PC-3 (cell line): Measurements from ENCODE around the gene ARID5A. TPM values are rescaled to one million over a fixed set of nuclear protein-coding genes. Genes with fewer than 3 reads are reported as not detected.

Experiments used
- ATAC-seq: fragments of 200-7000 bp; cut with Tn5 transposase; 2 replicates; pipeline ENCODE4 v1.9.1; 2020; ENCODE audit warnings: mild to moderate bottlenecking, moderate library complexity
- BruUV-seq: library from RNA; stranded (reverse); fragments of 400-500 nt; replicated peaks from 2 replicates; lab custom pipeline; 2021; lab: Mats Ljungman, UMichigan
- CTCF ChIA-PET: fragments of 300-600 bp; sonication (Branson Sonifier 250); formaldehyde crosslinking; loops from one replicate; lab custom pipeline; 2022; ENCODE audit warnings: antibody characterized with exemption; lab: Charles Lee
- POLR2A ChIA-PET: fragments of 300-600 bp; sonication (Branson Sonifier 250); formaldehyde crosslinking; loops from one replicate; lab custom pipeline; 2022; ENCODE audit warnings: antibody characterized with exemption; ENCODE audit not compliant: unreplicated experiment; lab: Charles Lee
- DNase-seq: peaks from one replicate; pipeline ENCODE4 v3.0.0-alpha.2; 2015
- H2AFZ ChIP-seq: fragments of 300-600 bp; sonication (generic); 2 replicates; pipeline ENCODE4 v1.6.0; 2016; ENCODE audit warnings: antibody characterized with exemption, low read length
- H3F3A ChIP-seq: fragments of 300-600 bp; sonication (generic); one replicate; pipeline ENCODE4 v1.6.0; 2017; ENCODE audit warnings: antibody characterized with exemption, low read length, control low read depth, mild to moderate bottlenecking; ENCODE audit not compliant: unreplicated experiment
- H3K27ac ChIP-seq: fragments of 300-600 bp; sonication (generic); 2 replicates; pipeline ENCODE4 v1.5.1; 2016; ENCODE audit warnings: mild to moderate bottlenecking, low read length
- H3K27me3 ChIP-seq: fragments of 300-600 bp; sonication (generic); 2 replicates; pipeline ENCODE4 v1.6.1; 2016; ENCODE audit warnings: low read length, mixed read lengths
- H3K36me3 ChIP-seq: fragments of 300-600 bp; sonication (generic); 2 replicates; pipeline ENCODE4 v1.6.1; 2016; ENCODE audit warnings: low read depth, mixed run types, low read length, mixed read lengths
- H3K4me1 ChIP-seq: fragments of 300-600 bp; sonication (generic); 2 replicates; pipeline ENCODE4 v1.5.1; 2016; ENCODE audit warnings: low read length; ENCODE audit not compliant: insufficient read depth
- H3K4me2 ChIP-seq: fragments of 300-600 bp; sonication (generic); 2 replicates; pipeline ENCODE4 v1.6.0; 2016; ENCODE audit warnings: low read length
- H3K4me3 ChIP-seq: fragments of 300-600 bp; sonication (generic); 2 replicates; pipeline ENCODE4 v1.5.1; 2016; ENCODE audit warnings: mild to moderate bottlenecking, low read length, mixed read lengths
- H3K79me2 ChIP-seq: fragments of 300-600 bp; sonication (generic); 2 replicates; pipeline ENCODE4 v1.6.1; 2017; ENCODE audit warnings: low read length, mixed read lengths
- H3K9ac ChIP-seq: fragments of 300-600 bp; sonication (generic); 2 replicates; pipeline ENCODE4 v1.6.0; 2016; ENCODE audit warnings: mild to moderate bottlenecking, low read length
- H3K9me2 ChIP-seq: fragments of 300-600 bp; sonication (generic); replicated peaks from 2 replicates; pipeline ENCODE4 v1.6.1; 2016; ENCODE audit warnings: mixed run types, low read length, mixed read lengths
- H3K9me3 ChIP-seq: fragments of 300-600 bp; sonication (generic); 2 replicates; pipeline ENCODE4 v1.6.1; 2016; ENCODE audit warnings: low read length, mixed read lengths
- H4K20me1 ChIP-seq: fragments of 300-600 bp; sonication (generic); 2 replicates; pipeline ENCODE4 v1.6.1; 2016; ENCODE audit warnings: low read length, mixed read lengths
- EZH2 ChIP-seq: fragments of 300-600 bp; sonication (generic); IDR thresholded peaks from one replicate; pipeline ENCODE4 v1.6.1; 2017; ENCODE audit warnings: antibody characterized with exemption, mild to moderate bottlenecking, low read length; ENCODE audit not compliant: unreplicated experiment
- EZH2phosphoT487 ChIP-seq: fragments of 300-600 bp; sonication (generic); IDR thresholded peaks from 2 replicates; pipeline ENCODE4 v1.6.1; 2018; ENCODE audit warnings: mild to moderate bottlenecking, antibody characterized with exemption, low read length, borderline replicate concordance
- intact Hi-C: fragments of 100-400 bp; cut with micrococcal nuclease; formaldehyde crosslinking; loops from 2 replicates; pipeline ENCODE4 v1.9.0; 2023
- total RNA-seq: library from RNA; depleted of rRNA; stranded (reverse); fragments of >200 nt; gene quantifications from 2 replicates; pipeline ENCODE4 v1.2.3, GENCODE V29; 2014
- TF ChIP-seq, protein P1 (sequence below): fragments of 300-600 bp; sonication (generic); conservative IDR thresholded peaks from 2 replicates; pipeline ENCODE4 v1.5.1; 2017; ENCODE audit warnings: antibody characterized with exemption, low read depth, mild to moderate bottlenecking, low read length

Gene ARID5A
- total RNA-seq, 1 experiment from 2014 or later = 8.2 TPM

DNA sequence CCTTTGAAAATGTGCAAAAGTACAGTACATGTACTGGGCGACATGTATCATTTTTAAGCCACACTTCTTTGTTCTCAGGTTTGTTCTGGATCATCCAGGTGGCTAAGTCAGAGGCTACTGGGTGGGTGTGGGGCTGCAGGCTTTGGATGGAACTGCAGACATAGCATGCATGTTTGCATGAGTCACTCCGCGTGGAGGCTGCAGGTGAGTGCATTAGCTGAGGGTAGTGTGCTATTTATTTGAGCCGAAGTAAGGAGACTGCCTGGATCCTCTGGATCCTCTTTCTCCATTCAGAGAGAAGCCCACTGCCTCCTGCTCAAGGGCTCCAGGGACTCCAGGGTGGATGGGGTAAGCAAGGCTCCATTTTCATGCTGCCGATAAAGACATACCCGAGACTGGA, 22.0 kb upstream of the ARID5A start:
- Histone ChIP-seq H3K36me3 (no peaks in the 10 kb centered on the region), H3K9me2 (no peaks in the 10 kb centered on the region), H3K4me3 (no peak overlapping the region), H2AFZ (no peak overlapping the region), H4K20me1 (no peaks in the 10 kb centered on the region), H3K9me3 (peaks cover 5% of the 10 kb centered on the region; the same call in 1 of the 2 replicates), H3K9ac (no peak overlapping the region), H3K79me2 (no peaks in the 10 kb centered on the region), H3F3A (no peaks in the 10 kb centered on the region), H3K4me1 (no peaks in the 10 kb centered on the region), H3K27me3 (no peaks in the 10 kb centered on the region), H3K27ac (no peak overlapping the region), H3K4me2 (no peak overlapping the region)
- ChIA-PET CTCF (no interaction called here), POLR2A (no interaction called here)
- intact Hi-C loops = no loop called here
- ATAC-seq (peak; percentile 55; the same call in 1 of the 2 replicates), DNase-seq (peak; percentile 46)
- BruUV-seq = no TSS peak
- TF ChIP-seq EZH2phosphoT487 (no peak), EZH2 (no peak)
- TF ChIP-seq, protein P1, sequence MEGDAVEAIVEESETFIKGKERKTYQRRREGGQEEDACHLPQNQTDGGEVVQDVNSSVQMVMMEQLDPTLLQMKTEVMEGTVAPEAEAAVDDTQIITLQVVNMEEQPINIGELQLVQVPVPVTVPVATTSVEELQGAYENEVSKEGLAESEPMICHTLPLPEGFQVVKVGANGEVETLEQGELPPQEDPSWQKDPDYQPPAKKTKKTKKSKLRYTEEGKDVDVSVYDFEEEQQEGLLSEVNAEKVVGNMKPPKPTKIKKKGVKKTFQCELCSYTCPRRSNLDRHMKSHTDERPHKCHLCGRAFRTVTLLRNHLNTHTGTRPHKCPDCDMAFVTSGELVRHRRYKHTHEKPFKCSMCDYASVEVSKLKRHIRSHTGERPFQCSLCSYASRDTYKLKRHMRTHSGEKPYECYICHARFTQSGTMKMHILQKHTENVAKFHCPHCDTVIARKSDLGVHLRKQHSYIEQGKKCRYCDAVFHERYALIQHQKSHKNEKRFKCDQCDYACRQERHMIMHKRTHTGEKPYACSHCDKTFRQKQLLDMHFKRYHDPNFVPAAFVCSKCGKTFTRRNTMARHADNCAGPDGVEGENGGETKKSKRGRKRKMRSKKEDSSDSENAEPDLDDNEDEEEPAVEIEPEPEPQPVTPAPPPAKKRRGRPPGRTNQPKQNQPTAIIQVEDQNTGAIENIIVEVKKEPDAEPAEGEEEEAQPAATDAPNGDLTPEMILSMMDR = no peak

DNA sequence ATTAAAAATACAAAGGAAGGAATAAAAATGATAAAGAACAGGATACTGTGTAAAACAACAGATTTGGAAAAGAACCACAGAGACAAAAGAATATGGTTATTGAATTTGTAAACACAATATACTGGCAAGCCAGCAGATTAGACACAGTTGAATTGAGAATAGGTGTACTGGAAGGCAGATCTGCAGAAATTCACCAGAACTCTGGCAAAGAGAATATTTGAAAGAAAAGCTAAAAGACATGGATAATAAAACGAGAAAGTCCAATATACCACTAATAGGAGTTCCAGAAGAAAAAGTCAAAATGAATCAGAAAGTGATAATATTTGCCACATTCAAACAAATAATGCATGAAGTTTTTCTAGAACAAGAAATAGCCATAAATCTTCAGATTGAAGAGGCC, 19.5 kb upstream of the ARID5A start:
- Histone ChIP-seq H3K27me3 (no peaks in the 10 kb centered on the region), H3K79me2 (no peaks in the 10 kb centered on the region), H3K9ac (no peak overlapping the region), H3K4me2 (no peak overlapping the region), H3K4me3 (no peak overlapping the region), H3F3A (no peaks in the 10 kb centered on the region), H3K9me2 (no peaks in the 10 kb centered on the region), H3K36me3 (no peaks in the 10 kb centered on the region), H3K9me3 (peaks cover 5% of the 10 kb centered on the region; the same call in 1 of the 2 replicates), H2AFZ (no peak overlapping the region), H4K20me1 (no peaks in the 10 kb centered on the region), H3K4me1 (no peaks in the 10 kb centered on the region), H3K27ac (no peak overlapping the region)
- intact Hi-C loops = no loop called here
- ChIA-PET CTCF (interaction anchor here (0.6 kb wide), 1 partner anchor 129 kb away, joined by 3 read pairs; no protein-coding TSS in a partner anchor), POLR2A (interaction anchor here (0.6 kb wide), 1 partner anchor 219 kb away, joined by 3 read pairs; no protein-coding TSS in a partner anchor)
- DNase-seq = no peak
- no TSS peak for BruUV-seq
- TF ChIP-seq EZH2phosphoT487 = no peak
- TF ChIP-seq, protein P1 = no peak
- no peak for TF ChIP-seq EZH2
- ATAC-seq = no peak

DNA sequence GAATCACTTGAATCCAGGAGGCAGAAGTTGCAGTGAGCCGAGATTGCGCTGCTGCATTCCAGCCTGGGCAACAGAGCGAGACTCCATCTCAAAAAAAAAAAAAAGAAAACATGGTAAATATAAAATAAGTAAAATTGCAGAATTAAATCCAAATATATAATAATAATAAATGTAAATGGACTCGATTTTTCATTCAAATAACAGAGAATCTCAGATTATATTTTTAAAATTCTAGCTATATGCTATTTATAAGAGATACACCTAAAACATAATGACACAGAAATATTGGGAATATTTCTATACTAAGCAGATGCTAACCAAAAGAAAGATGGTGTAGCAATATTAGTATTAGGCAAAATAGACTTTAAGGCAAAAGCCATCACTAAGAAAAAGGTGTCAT, 16.3 kb upstream of the ARID5A start:
- peaks cover 5% of the 10 kb centered on the region; the same call in 1 of the 2 replicates for H3K9me3 ChIP-seq
- TF ChIP-seq EZH2 = no peak
- no peak for TF ChIP-seq EZH2phosphoT487
- TF ChIP-seq, protein P1 = no peak

More for the DNA sequence above, 16.3 kb upstream of the ARID5A start:
- H3K4me3 ChIP-seq = no peak overlapping the region
- CTCF ChIA-PET = no interaction called here
- ATAC-seq = no peak
- no peak overlapping the region for H3K4me2 ChIP-seq
- H3K9me2 ChIP-seq = no peaks in the 10 kb centered on the region
- no peaks in the 10 kb centered on the region for H3K4me1 ChIP-seq
- no peak overlapping the region for H2AFZ ChIP-seq
- H3K27ac ChIP-seq = no peak overlapping the region
- no peaks in the 10 kb centered on the region for H3F3A ChIP-seq
- DNase-seq = no peak
- no TSS peak for BruUV-seq
- no peak overlapping the region for H3K9ac ChIP-seq
- H4K20me1 ChIP-seq = no peaks in the 10 kb centered on the region
- intact Hi-C loops = no loop called here
- POLR2A ChIA-PET = no interaction called here
- no peaks in the 10 kb centered on the region for H3K27me3 ChIP-seq
- H3K79me2 ChIP-seq = no peaks in the 10 kb centered on the region
- no peaks in the 10 kb centered on the region for H3K36me3 ChIP-seq
